CD4-positive, alpha-beta T cell (primary cell): ENCODE results near the gene SERP2. TPM values are rescaled to one million over a fixed set of nuclear protein-coding genes. Genes with fewer than 3 reads are reported as not detected.

Experiments
- ATAC-seq: fragments of 200-7000 bp; cut with Tn5 transposase; one replicate; pipeline ENCODE4 v1.10.0; 2022; ENCODE audit warnings: mild to moderate bottlenecking; ENCODE audit not compliant: poor library complexity
- CTCF ChIA-PET: fragments of 350-600 bp; sonication (Branson Sonifier 250); formaldehyde crosslinking; loops from one replicate; lab custom pipeline; 2021; ENCODE audit warnings: antibody characterized with exemption, inconsistent platforms; lab: Charles Lee
- POLR2A ChIA-PET: fragments of 350-600 bp; sonication (Branson Sonifier 250); formaldehyde crosslinking; loops from one replicate; lab custom pipeline; 2021; ENCODE audit warnings: antibody characterized with exemption, inconsistent platforms; lab: Charles Lee
- DNase-seq, 14 experiments: peaks; one replicate each; pipeline ENCODE4 v3.0.0-alpha.2; 2013 to 2020; ENCODE audit warnings: mixed read lengths in 2 of 14
- H3K27ac ChIP-seq, 2 donors: one replicate each; pipeline versions ENCODE4 v1.5.1 to v1.7.0; 2013; ENCODE audit warnings: low read length in 2 of 2, low read depth in 1 of 2, mild to moderate bottlenecking in 1 of 2
- H3K27me3 ChIP-seq, 2 experiments: 1 replicate in 1 of 2; 2 replicates in 1 of 2; pipeline versions ENCODE4 v1.6.1 to v1.7.0; 2013; ENCODE audit warnings: low read length in 2 of 2, control low read depth in 1 of 2, mild to moderate bottlenecking in 1 of 2, moderate library complexity in 1 of 2; ENCODE audit not compliant: insufficient read depth in 2 of 2, control insufficient read depth in 1 of 2
- H3K36me3 ChIP-seq: one replicate; pipeline ENCODE4 v1.6.1; 2013; ENCODE audit warnings: low read length, control low read depth; ENCODE audit not compliant: insufficient read depth
- H3K4me1 ChIP-seq: one replicate; pipeline ENCODE4 v1.6.1; 2013; ENCODE audit warnings: low read length, control low read depth; ENCODE audit not compliant: insufficient read depth
- H3K4me3 ChIP-seq: one replicate; pipeline ENCODE4 v1.5.1; 2013; ENCODE audit warnings: mild to moderate bottlenecking, low read length, moderate library complexity
- H3K9me3 ChIP-seq, 2 experiments: 1 replicate in 1 of 2; 2 replicates in 1 of 2; pipeline versions ENCODE4 v1.6.1 to v1.7.0; 2013; ENCODE audit warnings: low read length in 2 of 2, mild to moderate bottlenecking in 2 of 2, control low read depth in 1 of 2, moderate library complexity in 1 of 2; ENCODE audit not compliant: control insufficient read depth in 1 of 2, insufficient read depth in 1 of 2
- H3K27ac Mint-ChIP-seq: one replicate; pipeline ENCODE4 v1.8.0; 2020; ENCODE audit warnings: mixed read lengths
- H3K27me3 Mint-ChIP-seq: one replicate; pipeline ENCODE4 v1.8.0; 2021; ENCODE audit warnings: mixed read lengths
- H3K36me3 Mint-ChIP-seq: one replicate; pipeline ENCODE4 v1.8.0; 2021; ENCODE audit warnings: low read depth, mixed read lengths
- H3K4me1 Mint-ChIP-seq: one replicate; pipeline ENCODE4 v1.8.0; 2021; ENCODE audit warnings: low read depth, mixed read lengths
- H3K4me3 Mint-ChIP-seq: one replicate; pipeline ENCODE4 v1.8.0; 2020; ENCODE audit warnings: mild to moderate bottlenecking, mixed read lengths
- H3K9me3 Mint-ChIP-seq: one replicate; pipeline ENCODE4 v1.8.0; 2020; ENCODE audit warnings: mixed read lengths
- CTCF ChIP-seq: fragments of 200-600 bp; IDR thresholded peaks from one replicate; pipeline ENCODE4 v1.8.0; 2022; ENCODE audit warnings: antibody characterized with exemption, mild to moderate bottlenecking
- intact Hi-C, 2 experiments: fragments of 100-400 bp; cut with DNase I in 1 of 2; cut with micrococcal nuclease in 1 of 2; formaldehyde crosslinking; loops; one replicate each; pipeline versions ENCODE4 v1.15.1 to v1.9.0; 2023 to 2025; cut with DNase I, micrococcal nuclease
- total RNA-seq, 174 experiments: library from RNA in 2 of 174; stranded (reverse) in 2 of 174; gene quantifications; one replicate each; pipeline ENCODE4 v1.2.3 and lab custom pipeline; 2021 to 2026

Gene SERP2
- total RNA-seq, 2 experiments from 2014 or later: not detected

GRCh38 chr13:44421853-44422525, 48.4 kb downstream of the SERP2 start:
- H3K4me1 ChIP-seq: no peaks in the 10 kb centered on the region
- H3K36me3 Mint-ChIP-seq: no peaks in the 10 kb centered on the region
- DNase-seq (no peak), ATAC-seq (no peak)
- H3K4me3 Mint-ChIP-seq: no peak overlapping the region
- peaks cover 0 to 5% of the 10 kb centered on the region in 2 experiments for H3K27me3 ChIP-seq
- no peak overlapping the region for H3K4me3 ChIP-seq
- ChIA-PET POLR2A (no interaction called here), CTCF (no interaction called here)
- intact Hi-C loops: no loop called here
- H3K27me3 Mint-ChIP-seq: peaks cover 12% of the 10 kb centered on the region
- H3K9me3 Mint-ChIP-seq: no peaks in the 10 kb centered on the region
- no peak for TF ChIP-seq CTCF
- no peaks in the 10 kb centered on the region for H3K36me3 ChIP-seq
- H3K27ac Mint-ChIP-seq: no peak overlapping the region
- H3K4me1 Mint-ChIP-seq: no peaks in the 10 kb centered on the region
- H3K9me3 ChIP-seq: no peaks in the 10 kb centered on the region
- H3K27ac ChIP-seq: no peak overlapping the region

GRCh38 chr13:44422755-44423643, 49.4 kb downstream of the SERP2 start:
- ChIA-PET POLR2A (no interaction called here), CTCF (no interaction called here)
- H3K9me3 Mint-ChIP-seq: no peaks in the 10 kb centered on the region
- DNase-seq (no peak), ATAC-seq (no peak)
- no peaks in the 10 kb centered on the region for H3K4me1 ChIP-seq
- intact Hi-C loops: no loop called here
- H3K4me3 Mint-ChIP-seq: no peak overlapping the region
- H3K36me3 Mint-ChIP-seq: no peaks in the 10 kb centered on the region
- no peak for TF ChIP-seq CTCF
- H3K27me3 ChIP-seq: peaks cover 0 to 5% of the 10 kb centered on the region in 2 experiments
- H3K27ac Mint-ChIP-seq: no peak overlapping the region
- no peaks in the 10 kb centered on the region for H3K9me3 ChIP-seq
- peaks cover 12% of the 10 kb centered on the region for H3K27me3 Mint-ChIP-seq
- no peak overlapping the region for H3K27ac ChIP-seq
- H3K4me3 ChIP-seq: no peak overlapping the region
- H3K36me3 ChIP-seq: no peaks in the 10 kb centered on the region
- H3K4me1 Mint-ChIP-seq: no peaks in the 10 kb centered on the region

- intact Hi-C loops: no loop called here
- Histone ChIP-seq H3K36me3 (no peaks in the 10 kb centered on the region), H3K27me3 (peaks cover 0 to 5% of the 10 kb centered on the region in 2 experiments), H3K9me3 (no peaks in the 10 kb centered on the region), H3K4me3 (no peak overlapping the region), H3K4me1 (no peaks in the 10 kb centered on the region), H3K27ac (no peak overlapping the region)
- Mint-ChIP-seq H3K27ac (no peak overlapping the region), H3K4me1 (no peaks in the 10 kb centered on the region), H3K36me3 (no peaks in the 10 kb centered on the region), H3K4me3 (no peak overlapping the region), H3K9me3 (no peaks in the 10 kb centered on the region), H3K27me3 (peaks cover 12% of the 10 kb centered on the region)
- DNase-seq (no peak), ATAC-seq (no peak)
- no peak for TF ChIP-seq CTCF
- CTCF ChIA-PET: no interaction called here
- POLR2A ChIA-PET: no interaction called here
These were observed 50.2 kb downstream of the SERP2 start for GRCh38 chr13:44423824-44424223.
